ENCODE results near the gene MRPS23.

MRPS23 gene

GRCh38 chr17:57785022-57785421 is 64.8 kb downstream of the MRPS23 start:
- peak; percentile 53 for DNase-seq
